OCI-M2 (cell line): Measurements from ENCODE around the gene CDC26.
"Not testable (repeated sequence)": the region's sequence is repeated elsewhere in the genome, so short reads cannot be mapped to it uniquely, and the experiment has no call there.

Source experiments
- DNase-seq: peaks from one replicate; lab custom pipeline; 2025; ENCODE audit not compliant: unreplicated experiment; lab: John Stamatoyannopoulos, UW

The CDC26 gene

DNA sequence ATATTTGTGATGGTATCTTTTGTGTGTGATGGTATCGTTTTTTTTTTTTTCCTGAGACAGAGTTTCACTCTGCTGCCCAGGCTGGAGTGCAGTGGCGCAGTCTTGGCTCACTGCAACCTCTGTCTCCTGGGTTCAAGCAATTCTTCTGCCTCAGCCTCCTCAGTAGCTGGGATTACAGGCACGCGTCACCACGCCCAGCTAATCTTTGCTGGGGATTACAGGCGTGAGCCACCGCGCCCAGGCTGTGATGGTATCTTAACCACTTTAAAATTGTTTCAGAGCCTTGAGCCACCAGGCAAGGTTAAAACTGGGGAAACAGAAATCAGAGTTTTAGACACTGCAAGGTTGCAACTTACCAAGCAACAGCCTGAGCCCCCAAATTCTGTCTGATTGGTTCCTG, 20.9 kb upstream of the CDC26 start:
- not testable (repeated sequence) for DNase-seq

- no peak for DNase-seq
These were observed 18.0 kb upstream of the CDC26 start for GRCh38 chr9:113293285-113293878.

GRCh38 chr9:113290052-113290607, 14.8 kb upstream of the CDC26 start:
- DNase-seq = no peak

GRCh38 chr9:113289091-113289490, 13.7 kb upstream of the CDC26 start:
- DNase-seq = no peak

GRCh38 chr9:113281356-113281755, 6.0 kb upstream of the CDC26 start:
- no peak for DNase-seq

DNA sequence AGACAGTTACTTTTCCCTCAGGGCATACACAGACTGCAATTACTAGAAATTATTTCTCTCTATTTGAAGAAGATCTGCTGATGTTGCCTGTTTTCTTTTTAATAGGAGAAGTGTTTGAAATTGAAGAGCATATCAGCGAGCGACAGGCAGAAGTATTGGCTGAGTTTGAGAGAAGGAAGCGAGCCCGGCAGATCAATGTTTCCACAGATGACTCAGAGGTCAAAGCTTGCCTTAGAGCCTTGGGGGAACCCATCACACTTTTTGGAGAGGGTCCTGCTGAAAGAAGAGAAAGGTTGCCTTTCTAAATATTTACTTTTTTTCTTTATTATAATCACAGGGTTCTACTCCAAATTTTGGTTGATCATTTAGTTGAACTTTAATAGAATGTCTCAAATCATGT, 3.5 kb upstream of the CDC26 start:
- DNase-seq = no peak

DNA sequence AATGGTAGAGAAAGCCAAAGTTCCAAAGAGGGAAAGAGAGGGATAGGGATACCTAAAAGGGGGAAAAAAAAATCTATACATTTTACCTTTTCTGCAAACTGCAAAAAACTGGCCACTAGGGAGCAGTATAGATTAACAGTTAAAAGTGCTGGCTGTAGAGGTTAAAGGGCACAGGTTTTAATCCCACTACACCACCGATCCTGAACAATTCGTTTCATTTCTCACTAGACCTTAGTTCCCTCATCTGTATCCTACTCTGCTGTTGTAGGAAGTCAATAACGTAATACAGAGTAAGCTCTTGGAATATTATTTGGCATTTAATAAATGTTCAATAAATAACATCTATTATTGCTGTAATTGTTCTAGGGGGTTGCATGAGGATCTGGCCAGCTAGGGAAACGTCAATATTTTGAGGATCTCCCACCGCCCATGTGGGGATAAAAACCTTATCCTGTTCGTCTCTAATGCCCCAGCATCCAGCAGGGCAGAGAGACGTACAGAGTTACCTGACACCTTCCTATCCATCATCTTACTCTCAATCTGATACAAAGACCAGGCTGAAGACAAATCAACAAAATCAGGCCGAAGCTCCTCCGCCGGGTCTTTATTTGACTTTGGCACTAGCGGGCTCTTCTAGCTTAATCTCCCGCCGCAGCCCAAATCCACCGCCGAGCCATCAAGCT, 757 bp downstream of the CDC26 start:
- peak; percentile 44 for DNase-seq

DNA sequence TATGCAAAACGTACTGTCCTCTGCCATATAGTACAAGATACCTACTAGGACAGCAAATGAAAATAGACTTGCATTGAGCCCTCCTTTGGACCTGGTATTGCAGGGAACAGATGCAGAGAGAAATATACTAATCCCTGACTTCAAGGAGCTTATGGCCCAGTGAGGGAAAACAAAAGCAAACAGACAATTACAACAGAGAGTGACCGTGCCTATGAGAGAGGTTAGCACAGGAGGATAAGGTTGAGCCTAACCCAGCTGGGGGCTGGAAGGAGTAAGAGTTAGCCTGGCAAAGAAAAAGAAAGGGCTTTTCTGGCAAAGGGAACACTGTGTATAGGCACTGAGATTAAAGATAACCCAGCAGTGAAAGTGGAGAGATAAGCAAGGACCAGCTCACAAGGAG, 5.5 kb downstream of the CDC26 start:
- no peak for DNase-seq

- DNase-seq = no peak
These were observed 6.0 kb downstream of the CDC26 start for GRCh38 chr9:113269355-113269754.

DNA sequence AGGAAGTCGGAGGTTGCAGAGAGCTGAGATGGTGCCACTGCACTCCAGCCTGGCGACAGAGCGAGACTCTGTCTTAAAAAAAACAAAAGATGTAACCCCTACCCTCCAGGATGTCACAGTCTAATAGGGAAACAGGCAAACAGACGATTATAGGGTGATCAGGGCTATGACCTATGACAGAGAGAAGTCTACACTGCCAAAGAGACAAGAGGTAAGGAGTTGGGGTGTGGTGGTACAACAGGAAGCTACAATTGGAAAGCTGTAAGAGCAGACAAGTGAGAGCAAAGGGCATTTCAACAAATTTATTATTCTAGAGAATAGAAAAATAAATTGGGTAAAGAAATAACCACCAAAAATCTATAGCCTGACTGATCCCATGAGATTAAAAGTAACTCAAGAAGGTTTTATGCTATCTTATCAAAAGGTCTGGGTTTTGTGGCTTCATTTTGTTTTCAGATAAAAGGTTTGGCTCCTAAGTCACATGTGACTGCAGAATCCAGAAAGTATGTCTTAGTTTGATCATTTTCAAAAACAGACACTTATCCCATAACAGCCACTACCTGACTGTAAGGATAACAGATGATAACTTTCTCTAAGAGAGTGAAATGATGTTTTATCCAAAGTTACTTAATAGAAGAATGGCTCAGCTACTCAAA, 7.3 kb downstream of the CDC26 start:
- DNase-seq = no peak

DNA sequence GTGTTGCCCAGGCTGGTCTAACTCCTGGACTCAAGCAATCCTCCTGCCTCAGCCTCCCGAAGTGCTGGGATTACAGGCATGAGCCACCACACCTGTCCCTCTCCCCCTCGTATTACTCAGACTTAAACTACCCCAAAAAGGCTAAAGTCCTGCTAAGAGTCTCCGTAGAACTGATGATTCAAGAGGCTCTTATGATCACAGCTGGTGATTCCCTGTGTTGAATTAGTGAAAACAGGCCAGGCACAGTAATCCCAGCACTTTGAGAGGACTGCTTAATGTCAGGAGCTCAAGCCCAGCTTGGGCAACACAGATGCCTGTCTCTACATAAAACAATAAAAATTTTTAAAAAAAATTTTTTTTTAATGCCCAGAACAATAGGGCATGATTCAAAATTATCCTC, 9.2 kb downstream of the CDC26 start:
- no peak for DNase-seq

- no peak for DNase-seq
These were observed 13.3 kb downstream of the CDC26 start for GRCh38 chr9:113261917-113262671.

DNA sequence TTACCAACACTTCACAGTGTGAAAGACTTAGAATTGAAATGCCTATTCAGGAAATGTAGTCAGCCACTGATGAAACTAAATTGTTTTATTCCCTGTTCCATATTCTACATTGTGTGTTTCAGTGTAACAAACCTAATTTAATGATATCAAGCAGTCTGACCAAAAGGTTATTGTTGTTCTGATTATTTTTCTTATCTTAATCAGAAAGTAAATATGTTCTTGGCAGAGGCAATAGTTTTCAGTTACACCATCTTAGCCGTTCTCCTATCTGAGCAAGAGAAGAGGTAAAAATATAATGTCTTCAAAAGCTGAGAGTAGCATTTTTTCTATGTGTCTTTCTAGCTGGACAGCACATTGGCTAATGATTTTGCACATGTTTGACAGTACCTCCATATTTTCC, 17.1 kb downstream of the CDC26 start:
- DNase-seq = no peak

DNA sequence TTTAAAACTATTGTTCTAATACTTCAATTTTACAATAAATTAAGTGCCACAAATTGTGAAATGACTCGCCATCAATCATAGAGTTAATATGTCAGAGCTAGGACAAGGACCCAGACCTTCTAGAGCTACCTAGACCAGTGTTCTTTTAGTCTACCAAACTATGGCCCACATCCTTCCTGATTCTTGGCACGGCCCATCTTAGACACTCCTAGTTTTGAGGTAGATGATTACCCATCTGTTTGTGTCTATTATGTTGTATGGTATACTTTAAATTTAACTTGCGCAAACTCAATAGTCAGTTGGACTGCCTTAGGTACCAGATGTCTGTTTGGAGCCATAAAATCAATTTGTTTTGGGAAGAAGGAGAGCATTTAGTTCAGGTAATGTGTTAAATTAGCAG, 17.5 kb downstream of the CDC26 start:
- DNase-seq = no peak

- DNase-seq = no peak
These were observed 19.9 kb downstream of the CDC26 start for GRCh38 chr9:113255438-113255837.

DNA sequence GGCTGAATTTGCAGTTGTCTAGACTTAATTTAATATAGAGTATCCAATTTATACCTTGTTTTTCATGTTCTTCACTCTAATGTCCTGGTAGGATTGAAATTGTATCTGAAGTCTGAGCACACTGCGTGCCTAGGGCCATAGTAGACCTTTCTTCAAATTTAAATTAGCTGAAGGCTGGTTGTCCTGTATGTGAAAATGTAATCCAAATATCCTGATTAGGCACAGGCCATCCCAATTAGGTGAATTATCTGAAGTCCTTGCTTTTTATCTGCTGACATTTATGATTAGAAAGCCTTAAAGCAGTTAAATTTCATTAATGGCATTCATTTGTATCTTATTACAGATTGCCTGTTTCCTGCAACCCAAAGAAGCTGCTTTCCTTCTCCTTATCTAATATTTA, 20.4 kb downstream of the CDC26 start:
- no peak for DNase-seq

DNA sequence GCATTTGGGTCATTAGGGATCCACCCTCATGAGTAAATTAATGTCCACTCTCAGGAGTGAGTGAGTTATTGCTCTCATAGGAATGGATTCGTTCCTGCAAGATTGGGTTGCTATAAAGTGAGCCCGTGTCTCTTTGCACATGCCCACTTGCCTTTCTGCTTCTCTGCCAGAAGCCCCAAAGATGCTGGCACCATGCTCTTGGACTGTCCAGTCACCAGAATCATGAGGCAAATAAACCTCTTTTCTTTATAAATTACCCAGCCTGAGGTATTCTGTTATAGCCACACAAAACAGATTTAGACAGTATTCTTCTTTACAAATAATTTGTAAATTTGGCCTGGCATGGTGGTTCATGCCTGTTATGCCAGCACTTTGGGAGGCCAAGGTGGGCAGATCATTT, 24.6 kb downstream of the CDC26 start:
- no peak for DNase-seq

DNA sequence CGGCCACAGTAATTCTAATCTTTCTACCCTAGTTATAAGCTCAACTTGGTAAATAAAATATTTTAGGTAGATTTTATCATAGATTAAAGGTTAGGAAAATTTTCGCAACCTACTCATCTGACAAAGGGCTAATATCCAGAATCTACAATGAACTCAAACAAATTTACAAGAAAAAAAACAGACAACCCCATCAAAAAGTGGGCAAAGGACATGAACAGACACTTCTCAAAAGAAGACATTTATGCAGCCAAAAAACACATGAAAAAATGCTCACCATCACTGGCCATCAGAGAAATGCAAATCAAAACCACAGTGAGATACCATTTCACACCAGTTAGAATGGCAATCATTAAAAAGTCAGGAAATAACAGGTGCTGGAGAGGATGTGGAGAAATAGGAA, 25.7 kb downstream of the CDC26 start:
- DNase-seq = not testable (repeated sequence)

- DNase-seq = no peak
These were observed 27.7 kb downstream of the CDC26 start for GRCh38 chr9:113247640-113248039.

DNA sequence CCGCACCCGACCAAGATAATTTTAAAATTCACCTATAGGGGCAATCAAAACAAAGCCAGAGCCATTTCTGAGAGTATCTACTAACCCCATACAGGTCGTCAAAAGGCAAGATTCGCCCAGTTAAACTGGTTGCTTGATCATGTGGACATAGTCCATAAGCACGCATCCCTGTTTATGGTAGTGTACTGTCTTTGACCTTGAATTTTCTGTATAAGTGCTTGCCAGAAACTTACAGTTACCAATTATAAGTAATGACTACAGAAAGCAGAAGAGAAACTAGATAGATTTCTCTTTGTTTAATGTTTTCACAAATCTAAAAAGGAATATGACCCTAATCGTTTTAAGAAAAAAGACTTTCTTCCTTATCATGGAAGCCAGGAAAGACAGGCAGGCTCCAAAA, 28.4 kb downstream of the CDC26 start:
- no peak for DNase-seq

GRCh38 chr9:113245894-113246293, 29.5 kb downstream of the CDC26 start:
- no peak for DNase-seq

- no peak for DNase-seq
These were observed 30.8 kb downstream of the CDC26 start for GRCh38 chr9:113244556-113244955.
